ENCODE results near the gene TENM4. TPM values are rescaled to one million over a fixed set of nuclear protein-coding genes. Genes with fewer than 3 reads are reported as not detected.
A peak's percentile ranks its signal among the peaks of the same experiment; 100 is the strongest.

The TENM4 gene
- total RNA-seq, 4 donors from 2014 or later = 2.3 to 18.9 (median 4.5) TPM

DNA sequence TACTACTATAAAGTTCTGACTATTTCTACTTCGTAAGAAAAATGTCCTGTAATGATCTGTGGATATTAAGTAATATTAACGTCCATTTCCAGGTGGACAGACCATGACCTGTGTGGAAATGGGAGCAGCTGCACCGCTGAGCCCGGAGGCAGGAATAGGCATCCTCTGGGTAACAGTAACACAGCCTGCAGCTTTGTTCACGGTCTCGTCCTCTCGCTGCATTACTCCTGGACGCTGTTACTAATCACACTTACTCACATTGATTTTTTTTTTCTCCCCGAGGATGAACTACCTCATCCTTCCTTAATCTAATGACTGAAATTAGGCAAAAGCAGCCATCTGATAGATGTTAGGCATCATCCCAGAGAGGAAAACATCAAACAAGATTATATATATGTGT is 520.5 kb downstream of the TENM4 start:
- DNase-seq (ENCODE audit: low spot score) (no peak), ATAC-seq (ENCODE audit: low FRiP score) (no peak)

DNA sequence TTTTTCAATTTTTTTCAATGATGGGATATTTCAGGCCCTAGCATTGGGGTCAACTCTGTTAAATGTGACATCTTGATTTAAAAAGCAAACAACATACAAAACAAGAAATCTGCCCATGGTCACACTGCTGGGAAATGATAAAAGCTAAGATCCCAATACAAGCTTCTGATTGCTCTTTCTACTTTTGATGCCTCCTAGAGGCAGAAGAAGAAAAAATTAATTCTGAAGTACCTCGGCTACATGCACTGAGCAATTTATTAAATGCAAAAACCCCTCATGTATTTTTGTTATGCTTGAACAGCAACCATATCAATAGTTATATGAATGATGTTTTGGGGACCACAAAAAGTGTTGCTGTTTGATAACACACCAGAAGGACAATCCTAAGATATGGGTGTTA is 524.1 kb downstream of the TENM4 start:
- ATAC-seq (ENCODE audit: low FRiP score) (no peak), DNase-seq (ENCODE audit: low spot score) (no peak)
- TF ChIP-seq, protein P1, sequence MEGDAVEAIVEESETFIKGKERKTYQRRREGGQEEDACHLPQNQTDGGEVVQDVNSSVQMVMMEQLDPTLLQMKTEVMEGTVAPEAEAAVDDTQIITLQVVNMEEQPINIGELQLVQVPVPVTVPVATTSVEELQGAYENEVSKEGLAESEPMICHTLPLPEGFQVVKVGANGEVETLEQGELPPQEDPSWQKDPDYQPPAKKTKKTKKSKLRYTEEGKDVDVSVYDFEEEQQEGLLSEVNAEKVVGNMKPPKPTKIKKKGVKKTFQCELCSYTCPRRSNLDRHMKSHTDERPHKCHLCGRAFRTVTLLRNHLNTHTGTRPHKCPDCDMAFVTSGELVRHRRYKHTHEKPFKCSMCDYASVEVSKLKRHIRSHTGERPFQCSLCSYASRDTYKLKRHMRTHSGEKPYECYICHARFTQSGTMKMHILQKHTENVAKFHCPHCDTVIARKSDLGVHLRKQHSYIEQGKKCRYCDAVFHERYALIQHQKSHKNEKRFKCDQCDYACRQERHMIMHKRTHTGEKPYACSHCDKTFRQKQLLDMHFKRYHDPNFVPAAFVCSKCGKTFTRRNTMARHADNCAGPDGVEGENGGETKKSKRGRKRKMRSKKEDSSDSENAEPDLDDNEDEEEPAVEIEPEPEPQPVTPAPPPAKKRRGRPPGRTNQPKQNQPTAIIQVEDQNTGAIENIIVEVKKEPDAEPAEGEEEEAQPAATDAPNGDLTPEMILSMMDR (IDR thresholded peaks at IDR 0.05) = no peak

More for the DNA sequence above, 520.5 kb downstream of the TENM4 start:
- TF ChIP-seq, protein P1 (IDR thresholded peaks at IDR 0.05) = no peak

DNA sequence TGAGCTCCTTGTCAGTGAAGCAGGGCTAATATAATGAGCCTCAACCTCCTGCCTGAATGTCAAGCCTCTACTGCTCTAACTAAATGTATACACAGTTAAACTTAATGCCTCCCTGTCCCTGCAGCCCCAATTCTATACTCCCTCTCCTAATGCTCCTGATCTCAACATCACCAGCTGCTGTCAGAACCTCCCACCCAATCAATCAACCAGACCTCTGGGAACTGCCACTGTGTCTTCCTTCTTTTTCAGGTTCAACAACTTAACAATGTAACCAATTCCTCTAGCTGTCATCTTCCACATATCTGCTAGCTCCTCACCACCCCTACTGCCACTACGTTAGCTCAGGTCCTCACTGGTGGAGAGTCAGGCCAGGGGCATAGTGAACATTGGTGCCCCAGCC is 526.3 kb downstream of the TENM4 start:
- ATAC-seq (ENCODE audit: low FRiP score) (no peak), DNase-seq (ENCODE audit: low spot score) (no peak)
- TF ChIP-seq, protein P1 (IDR thresholded peaks at IDR 0.05) = no peak

DNA sequence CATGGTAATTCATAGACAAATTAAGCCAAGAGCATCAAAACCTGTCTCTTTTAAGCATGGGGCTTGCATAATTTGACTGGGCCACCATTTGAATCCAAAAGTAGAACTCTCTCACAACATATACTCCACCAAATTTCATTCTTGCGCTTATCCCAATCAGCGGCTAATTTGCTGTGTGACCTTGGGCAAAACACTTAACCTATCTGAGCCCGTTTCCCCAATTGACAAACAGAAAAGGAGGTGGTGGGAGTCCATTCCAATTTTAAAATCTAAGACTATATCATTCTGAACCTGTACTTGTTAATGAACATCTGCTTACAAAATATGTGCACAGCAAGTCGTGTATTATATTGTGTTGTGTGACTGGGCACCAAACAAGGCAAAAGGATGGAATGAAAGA is 528.1 kb downstream of the TENM4 start:
- TF ChIP-seq, protein P1 (IDR thresholded peaks at IDR 0.05) = no peak
- no peak for ATAC-seq (ENCODE audit: low FRiP score)
- no peak for DNase-seq (ENCODE audit: low spot score)

DNA sequence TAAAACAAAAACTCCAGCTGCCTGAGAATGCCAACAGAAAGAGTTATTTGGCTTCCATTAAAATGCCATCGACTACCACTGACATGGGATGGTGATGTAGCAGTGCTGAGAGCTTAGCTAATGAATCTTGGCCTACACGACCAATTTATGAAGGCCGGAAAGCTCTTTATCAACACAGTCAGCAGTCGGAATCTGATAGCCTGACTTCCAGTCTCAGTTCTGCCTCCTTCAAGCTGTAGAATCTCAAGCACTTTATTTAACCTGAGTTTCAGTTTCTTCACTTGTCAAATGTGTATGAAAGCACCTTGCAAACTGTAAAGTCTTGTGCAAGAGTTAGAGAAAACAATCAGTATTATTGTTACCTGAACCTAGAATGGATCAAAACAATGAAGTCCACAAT is 530.5 kb downstream of the TENM4 start:
- ATAC-seq (ENCODE audit: low FRiP score) (no peak), DNase-seq (ENCODE audit: low spot score) (no peak)
- TF ChIP-seq, protein P1 (IDR thresholded peaks at IDR 0.05) = no peak

DNA sequence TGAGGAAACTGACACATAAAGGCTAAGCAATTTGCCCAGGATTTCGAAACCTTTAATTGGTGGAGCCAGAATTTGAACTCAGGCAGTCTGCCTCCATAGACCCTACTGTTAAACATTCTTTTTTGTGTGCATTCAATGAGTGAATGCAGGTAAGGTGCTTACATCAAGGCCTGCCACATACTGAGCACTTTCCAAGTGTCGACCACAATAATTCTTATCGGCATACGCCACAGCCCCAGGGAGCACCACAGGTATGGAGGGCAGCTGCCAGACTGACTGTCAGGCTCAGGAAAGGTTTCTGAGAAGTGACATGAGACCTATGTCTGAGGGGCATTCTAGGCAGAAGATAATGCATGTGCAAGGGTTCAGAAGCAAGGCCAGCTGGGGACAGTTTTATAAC is 531.4 kb downstream of the TENM4 start:
- DNase-seq (ENCODE audit: low spot score) (no peak), ATAC-seq (ENCODE audit: low FRiP score) (no peak)
- TF ChIP-seq, protein P1 (IDR thresholded peaks at IDR 0.05) = no peak

DNA sequence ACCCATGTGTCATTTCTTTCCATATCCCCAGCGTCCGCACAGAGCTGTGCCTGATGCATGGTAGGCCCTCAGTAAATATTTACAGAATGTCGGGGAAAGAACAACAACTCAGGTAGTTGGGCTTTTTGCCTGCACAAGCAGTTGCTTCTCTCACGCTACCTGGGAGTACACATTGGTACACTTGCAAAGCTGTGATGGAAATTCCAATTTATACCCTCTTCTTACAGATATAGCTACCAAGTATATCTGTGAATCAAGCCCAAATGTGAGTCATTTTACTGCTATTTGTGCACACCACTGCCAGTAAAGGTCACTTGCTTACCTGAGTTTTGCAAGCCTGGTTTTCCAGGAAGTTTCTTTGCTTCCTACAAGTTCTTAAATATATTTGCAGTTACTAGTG is 533.2 kb downstream of the TENM4 start:
- TF ChIP-seq, protein P1 (IDR thresholded peaks at IDR 0.05) = no peak
- peak; percentile 63 for ATAC-seq (ENCODE audit: low FRiP score)
- DNase-seq (ENCODE audit: low spot score) = no peak

All from omental fat pad (tissue), 4 donors.